Uterus (tissue), 4 donors: Measurements from ENCODE around the gene TNFAIP8L1. TPM values are rescaled to one million over a fixed set of nuclear protein-coding genes. Genes with fewer than 3 reads are reported as not detected.

Source experiments
- DNase-seq, 2 donors: peaks; one replicate each; pipeline ENCODE4 v3.0.0-alpha.2; 2019 to 2020
- H3K27ac ChIP-seq, 2 donors: fragments of 200-600 bp; sonication (generic); 1 replicate in 1 of 2; 2 replicates in 1 of 2; pipeline ENCODE4 v1.5.1; 2016 to 2018
- H3K27me3 ChIP-seq, 2 donors: fragments of 200-600 bp; sonication (generic); one replicate each; pipeline ENCODE4 v1.5.1; 2018 to 2019; ENCODE audit warnings: control low read depth in 1 of 2
- H3K36me3 ChIP-seq, 2 donors: fragments of 200-600 bp; sonication (generic); one replicate each; pipeline ENCODE4 v1.5.1; 2019; ENCODE audit warnings: control low read depth in 1 of 2
- H3K4me1 ChIP-seq, 2 donors: fragments of 200-600 bp; sonication (generic); one replicate each; pipeline ENCODE4 v1.5.1; 2018 to 2019; ENCODE audit warnings: control low read depth in 1 of 2
- H3K4me3 ChIP-seq, 2 donors: fragments of 200-600 bp; sonication (generic); 1 replicate in 1 of 2; 2 replicates in 1 of 2; pipeline ENCODE4 v1.5.1; 2018 to 2019; ENCODE audit warnings: mild to moderate bottlenecking in 1 of 2
- H3K9me3 ChIP-seq, 2 donors: fragments of 200-600 bp; sonication (generic); one replicate each; pipeline ENCODE4 v1.5.1; 2019; ENCODE audit warnings: control low read depth in 1 of 2
- POLR2A ChIP-seq, 2 donors: fragments of 450-650 bp; IDR thresholded peaks; one replicate each; pipeline ENCODE4 v1.6.1; 2016; ENCODE audit warnings: antibody characterized with exemption in 2 of 2, mild to moderate bottlenecking in 1 of 2, moderate library complexity in 1 of 2
- intact Hi-C: fragments of 100-400 bp; cut with DNase I; formaldehyde crosslinking; loops from one replicate; pipeline ENCODE4 v1.15.1; 2023; ENCODE audit warnings: low total_unique reads
- total RNA-seq, 4 donors: library from RNA; depleted of rRNA in 3 of 4; stranded (reverse); fragments of >200 nt in 3 of 4; gene quantifications; one replicate each; pipeline versions ENCODE4 v1.1.0 to v1.2.4, GENCODE V29; 2014 to 2023
- TF ChIP-seq, protein P1 (sequence below), 4 experiments: fragments of 200-600 bp in 2 of 4; fragments of 450-650 bp in 2 of 4; sonication (generic) in 2 of 4; IDR thresholded peaks; one replicate each; pipeline ENCODE4 v1.5.1; 2016 to 2019; ENCODE audit warnings: antibody characterized with exemption in 4 of 4, mild to moderate bottlenecking in 2 of 4, moderate library complexity in 1 of 4
- donor health status: DM: yes; HTN: yes; CAD: no.

TNFAIP8L1 gene
- total RNA-seq, 4 donors from 2014 or later, result 0.77 to 20.6 (median 9.1) TPM

- H3K4me3 ChIP-seq, result no peak overlapping the region
- H3K27me3 ChIP-seq, result no peaks in the 10 kb centered on the region
- no peak for DNase-seq
- no peaks in the 10 kb centered on the region for H3K36me3 ChIP-seq
- intact Hi-C loops, result no loop called here
- H3K9me3 ChIP-seq, result no peaks in the 10 kb centered on the region
- no peak overlapping the region for H3K27ac ChIP-seq
- TF ChIP-seq, protein P1, sequence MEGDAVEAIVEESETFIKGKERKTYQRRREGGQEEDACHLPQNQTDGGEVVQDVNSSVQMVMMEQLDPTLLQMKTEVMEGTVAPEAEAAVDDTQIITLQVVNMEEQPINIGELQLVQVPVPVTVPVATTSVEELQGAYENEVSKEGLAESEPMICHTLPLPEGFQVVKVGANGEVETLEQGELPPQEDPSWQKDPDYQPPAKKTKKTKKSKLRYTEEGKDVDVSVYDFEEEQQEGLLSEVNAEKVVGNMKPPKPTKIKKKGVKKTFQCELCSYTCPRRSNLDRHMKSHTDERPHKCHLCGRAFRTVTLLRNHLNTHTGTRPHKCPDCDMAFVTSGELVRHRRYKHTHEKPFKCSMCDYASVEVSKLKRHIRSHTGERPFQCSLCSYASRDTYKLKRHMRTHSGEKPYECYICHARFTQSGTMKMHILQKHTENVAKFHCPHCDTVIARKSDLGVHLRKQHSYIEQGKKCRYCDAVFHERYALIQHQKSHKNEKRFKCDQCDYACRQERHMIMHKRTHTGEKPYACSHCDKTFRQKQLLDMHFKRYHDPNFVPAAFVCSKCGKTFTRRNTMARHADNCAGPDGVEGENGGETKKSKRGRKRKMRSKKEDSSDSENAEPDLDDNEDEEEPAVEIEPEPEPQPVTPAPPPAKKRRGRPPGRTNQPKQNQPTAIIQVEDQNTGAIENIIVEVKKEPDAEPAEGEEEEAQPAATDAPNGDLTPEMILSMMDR (IDR thresholded peaks at IDR 0.05), result no peak
- TF ChIP-seq POLR2A (IDR thresholded peaks at IDR 0.05), result no peak
- no peaks in the 10 kb centered on the region for H3K4me1 ChIP-seq
Observed at GRCh38 chr19:4699826-4700692, 60.7 kb downstream of the TNFAIP8L1 start.

DNA sequence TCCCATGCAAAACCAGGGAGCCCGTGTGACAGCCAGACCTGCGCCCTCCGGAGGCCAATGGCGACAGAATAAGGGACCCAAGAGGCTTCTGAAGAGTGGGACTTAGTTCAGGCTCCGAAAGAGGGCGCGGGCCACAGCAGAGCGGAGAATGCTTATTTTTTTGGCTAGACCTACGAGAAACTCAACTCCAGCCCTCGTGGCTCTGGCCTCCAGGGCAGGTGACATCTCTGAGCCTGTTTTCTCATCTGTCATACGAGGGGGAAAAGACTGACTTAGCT is 61.3 kb downstream of the TNFAIP8L1 start:
- no peak overlapping the region for H3K4me3 ChIP-seq
- H3K4me1 ChIP-seq, result no peaks in the 10 kb centered on the region
- no peaks in the 10 kb centered on the region for H3K27me3 ChIP-seq
- TF ChIP-seq, protein P1 (IDR thresholded peaks at IDR 0.05), result no peak
- TF ChIP-seq POLR2A (IDR thresholded peaks at IDR 0.05), result no peak
- no peak overlapping the region for H3K27ac ChIP-seq
- no peak for DNase-seq
- no peaks in the 10 kb centered on the region for H3K9me3 ChIP-seq
- no peaks in the 10 kb centered on the region for H3K36me3 ChIP-seq
- intact Hi-C loops, result no loop called here

DNA sequence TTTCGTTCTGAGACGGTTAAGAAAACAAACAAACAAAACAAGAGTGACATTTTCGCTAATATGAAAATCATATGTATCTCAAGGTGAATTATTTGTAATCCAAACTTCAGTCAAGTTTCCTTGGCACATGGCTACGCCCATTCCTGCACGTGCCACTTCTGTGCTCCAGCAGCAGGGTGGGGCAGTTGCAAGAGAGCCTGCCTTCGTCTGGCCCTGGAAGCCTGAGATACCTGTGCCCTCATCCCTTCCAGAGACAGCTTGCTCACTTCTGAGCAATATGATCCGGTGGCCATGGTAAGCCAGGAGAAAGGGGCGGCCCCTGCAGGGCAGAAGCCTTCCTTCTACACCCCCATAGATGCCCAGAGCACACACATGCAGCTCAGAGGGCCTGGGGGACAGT is 62.2 kb downstream of the TNFAIP8L1 start:
- Histone ChIP-seq H3K9me3 (no peaks in the 10 kb centered on the region), H3K27me3 (no peaks in the 10 kb centered on the region), H3K36me3 (no peaks in the 10 kb centered on the region), H3K27ac (no peak overlapping the region), H3K4me3 (no peak overlapping the region), H3K4me1 (no peaks in the 10 kb centered on the region)
- TF ChIP-seq POLR2A (IDR thresholded peaks at IDR 0.05), result no peak
- TF ChIP-seq, protein P1 (IDR thresholded peaks at IDR 0.05), result no peak
- intact Hi-C loops, result no loop called here
- DNase-seq, result no peak

GRCh38 chr19:4702764-4703163 is 63.4 kb downstream of the TNFAIP8L1 start:
- no peak overlapping the region for H3K27ac ChIP-seq
- H3K9me3 ChIP-seq, result no peaks in the 10 kb centered on the region
- no peak overlapping the region for H3K4me3 ChIP-seq
- no peaks in the 10 kb centered on the region for H3K4me1 ChIP-seq
- no peaks in the 10 kb centered on the region for H3K36me3 ChIP-seq
- no peak for DNase-seq
- intact Hi-C loops, result no loop called here
- no peak for TF ChIP-seq POLR2A (IDR thresholded peaks at IDR 0.05)
- TF ChIP-seq, protein P1 (IDR thresholded peaks at IDR 0.05), result no peak
- H3K27me3 ChIP-seq, result no peaks in the 10 kb centered on the region

DNA sequence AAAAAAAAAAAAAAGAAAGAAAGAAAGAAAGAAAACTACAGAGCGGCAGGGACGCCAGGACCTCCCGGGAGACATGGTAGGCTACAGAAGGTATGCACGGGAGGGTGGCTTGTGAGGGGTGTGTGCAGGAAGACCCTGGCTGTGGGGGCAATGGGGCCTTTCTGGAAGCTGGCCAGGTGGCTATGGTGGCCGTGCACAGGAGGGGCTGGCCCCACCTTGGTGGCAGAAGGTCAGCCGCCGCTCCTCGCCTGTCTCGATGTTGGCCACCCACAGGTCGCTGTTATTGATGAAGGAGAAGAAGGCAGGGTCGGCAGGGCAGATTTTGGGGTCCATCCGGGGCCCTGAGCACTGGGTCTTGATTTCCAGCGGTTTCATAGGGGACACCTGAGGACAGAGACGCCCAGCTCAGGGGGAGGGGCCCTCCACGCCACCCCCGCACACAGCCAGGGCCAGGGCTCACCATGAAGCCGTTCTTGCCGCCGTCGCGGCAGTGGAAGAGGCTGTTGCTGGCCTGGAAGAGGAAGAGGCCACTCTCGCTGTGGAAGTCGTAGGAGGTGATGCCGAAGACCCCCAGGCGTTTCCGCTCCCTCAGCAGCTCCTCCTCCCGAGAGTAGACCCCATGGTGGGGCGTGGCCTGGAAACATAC is 64.5 kb downstream of the TNFAIP8L1 start:
- no peaks in the 10 kb centered on the region for H3K36me3 ChIP-seq

More for the DNA sequence above, 64.5 kb downstream of the TNFAIP8L1 start:
- Histone ChIP-seq H3K27me3 (no peaks in the 10 kb centered on the region), H3K27ac (no peak overlapping the region), H3K9me3 (no peaks in the 10 kb centered on the region), H3K4me1 (no peaks in the 10 kb centered on the region), H3K4me3 (no peak overlapping the region)
- TF ChIP-seq, protein P1 (IDR thresholded peaks at IDR 0.05), result no peak
- TF ChIP-seq POLR2A (IDR thresholded peaks at IDR 0.05), result no peak
- intact Hi-C loops, result no loop called here
- DNase-seq, result no peak
